ENCODE measurements around the gene APOBEC3F. TPM values are rescaled to one million over a fixed set of nuclear protein-coding genes. Genes with fewer than 3 reads are reported as not detected.
"Not testable (repeated sequence)": the region's sequence is repeated elsewhere in the genome, so short reads cannot be mapped to it uniquely, and the experiment has no call there.

APOBEC3F gene
- total RNA-seq = 10 to 100 TPM in 1 of 3 donors, 1 to 10 TPM in 2; 8.3 to 12.3 (median 8.7) TPM

DNA sequence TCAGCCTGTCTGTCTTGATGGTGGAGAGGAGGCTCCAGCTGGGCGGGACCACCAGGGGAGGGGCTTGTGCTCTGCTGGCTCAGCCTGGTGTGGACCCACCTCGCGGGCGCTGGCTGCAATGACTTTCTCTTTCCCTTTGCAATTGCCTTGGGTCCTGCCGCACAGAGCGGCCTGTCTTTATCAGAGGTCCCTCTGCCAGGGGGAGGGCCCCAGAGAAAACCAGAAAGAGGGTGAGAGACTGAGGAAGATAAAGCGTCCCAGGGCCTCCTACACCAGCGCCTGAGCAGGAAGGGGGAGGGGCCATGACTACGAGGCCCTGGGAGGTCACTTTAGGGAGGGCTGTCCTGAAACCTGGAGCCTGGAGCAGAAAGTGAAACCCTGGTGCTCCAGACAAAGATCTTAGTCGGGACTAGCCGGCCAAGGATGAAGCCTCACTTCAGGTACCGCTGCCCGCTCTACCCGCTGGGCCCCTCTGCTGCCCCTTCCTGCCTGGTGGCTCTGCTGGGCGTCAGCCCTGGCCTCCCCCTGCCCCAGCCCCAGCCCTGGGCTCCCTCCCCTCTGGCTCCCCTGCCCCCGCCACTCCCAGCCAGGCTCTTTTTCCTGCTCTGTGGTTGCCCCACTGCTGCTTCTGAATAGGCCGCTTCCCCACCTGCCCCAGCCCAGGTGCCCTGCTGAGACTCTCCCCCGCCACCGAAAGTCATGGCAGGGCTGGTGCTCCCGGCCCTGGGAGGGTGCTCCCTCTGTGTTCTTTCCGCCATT is at the start of gene APOBEC3F:
TSS of gene APOBEC3F (plus strand) at position 327 of the 759 bp plus-strand sequence. CDS start at position 424, 97 bp downstream.
- not testable (repeated sequence) for H3K36me3 Mint-ChIP-seq (ENCODE audit: insufficient read depth); H3K9me3 Mint-ChIP-seq; H3K27me3 Mint-ChIP-seq (ENCODE audit: low read depth)
- Mint-ChIP-seq H3K4me1 (ENCODE audit: low read depth) (peaks cover 48% of the 10 kb centered on the region), H3K4me3 (peak within 1 kb of the TSS; percentile 89)
- peak; percentile 64 for DNase-seq
- peak; percentile 92 to 97 for ATAC-seq

DNA sequence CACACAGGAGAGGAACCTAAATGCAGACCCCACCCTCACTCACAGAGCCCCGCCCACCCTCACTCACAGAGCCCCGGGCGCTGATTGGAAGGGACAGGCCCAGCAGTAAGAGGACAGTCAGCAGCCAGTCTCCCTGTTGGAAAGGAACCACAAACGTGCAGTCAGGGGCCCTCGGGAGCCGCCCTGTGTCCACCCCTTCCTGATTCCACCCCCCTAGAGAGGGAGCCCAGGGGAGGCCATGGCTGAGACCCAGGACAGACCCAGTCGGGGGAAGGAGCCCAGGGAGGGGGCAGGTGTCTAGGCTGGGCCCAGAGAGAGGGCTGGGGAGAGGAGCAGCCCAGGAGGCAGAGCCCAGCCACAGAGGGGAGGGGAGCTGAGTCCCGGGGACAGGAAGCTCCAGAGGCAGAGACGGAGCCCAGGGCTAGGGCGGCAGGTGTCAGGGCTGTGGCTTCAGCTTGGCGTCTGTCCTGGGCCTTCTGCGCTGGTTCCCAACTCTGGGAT is 47.7 kb upstream of the APOBEC3F start:
- not testable (repeated sequence) for H3K4me3 Mint-ChIP-seq; H3K9me3 Mint-ChIP-seq; H3K36me3 Mint-ChIP-seq (ENCODE audit: insufficient read depth); DNase-seq; H3K27me3 Mint-ChIP-seq (ENCODE audit: low read depth)
- peak; percentile 25 to 35 for ATAC-seq
- peaks cover 18% of the 10 kb centered on the region for H3K4me1 Mint-ChIP-seq (ENCODE audit: low read depth)

DNA sequence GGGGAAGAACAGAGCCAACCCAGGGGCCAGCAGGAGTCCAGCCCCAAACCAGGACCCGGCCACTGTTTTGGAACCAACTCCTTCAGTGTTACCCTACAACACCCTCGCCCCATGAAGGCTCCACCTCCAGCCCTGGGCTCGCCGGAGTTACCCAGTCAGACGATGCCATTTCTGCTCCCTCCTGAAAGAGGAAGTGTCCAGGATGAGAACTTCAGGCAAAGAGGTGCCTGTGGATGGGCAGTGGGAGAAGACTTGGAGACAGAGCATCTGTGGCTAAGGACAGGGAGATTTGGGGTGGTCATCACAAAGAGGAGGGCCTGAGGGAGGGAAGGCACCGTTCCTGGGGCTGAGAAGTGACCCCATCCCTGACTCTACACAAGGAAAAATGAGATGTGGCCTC is 44.6 kb upstream of the APOBEC3F start:
- Mint-ChIP-seq H3K36me3 (ENCODE audit: insufficient read depth) (no peaks in the 10 kb centered on the region), H3K4me3 (no peak overlapping the region), H3K9me3 (no peaks in the 10 kb centered on the region), H3K4me1 (ENCODE audit: low read depth) (no peaks in the 10 kb centered on the region), H3K27me3 (ENCODE audit: low read depth) (peaks cover 3% of the 10 kb centered on the region)
- no peak for ATAC-seq
- no peak for DNase-seq

DNA sequence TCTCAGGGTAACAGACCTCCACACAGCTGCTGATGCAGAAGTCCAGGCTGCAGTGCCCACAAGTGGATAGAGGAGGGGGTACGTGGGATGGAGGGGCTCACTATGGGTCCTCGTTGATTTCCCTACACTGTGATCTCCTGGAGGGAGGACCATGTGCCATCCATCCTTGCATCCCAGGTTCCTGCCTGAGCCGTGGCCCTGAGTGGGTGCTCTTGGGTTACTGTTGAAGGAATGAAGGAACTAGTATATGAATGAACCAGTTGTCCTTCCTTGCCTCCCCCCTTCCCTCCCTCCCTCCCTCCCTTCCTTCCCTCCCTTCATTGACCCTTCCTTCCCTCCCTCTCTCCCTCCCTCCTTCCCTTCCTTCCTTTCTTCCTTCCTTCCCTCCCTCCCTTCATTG is 43.1 kb upstream of the APOBEC3F start:
- DNase-seq (no peak), ATAC-seq (no peak)
- Mint-ChIP-seq H3K9me3 (no peaks in the 10 kb centered on the region), H3K27me3 (ENCODE audit: low read depth) (peaks cover 3% of the 10 kb centered on the region), H3K4me1 (ENCODE audit: low read depth) (no peaks in the 10 kb centered on the region), H3K36me3 (ENCODE audit: insufficient read depth) (no peaks in the 10 kb centered on the region), H3K4me3 (no peak overlapping the region)

DNA sequence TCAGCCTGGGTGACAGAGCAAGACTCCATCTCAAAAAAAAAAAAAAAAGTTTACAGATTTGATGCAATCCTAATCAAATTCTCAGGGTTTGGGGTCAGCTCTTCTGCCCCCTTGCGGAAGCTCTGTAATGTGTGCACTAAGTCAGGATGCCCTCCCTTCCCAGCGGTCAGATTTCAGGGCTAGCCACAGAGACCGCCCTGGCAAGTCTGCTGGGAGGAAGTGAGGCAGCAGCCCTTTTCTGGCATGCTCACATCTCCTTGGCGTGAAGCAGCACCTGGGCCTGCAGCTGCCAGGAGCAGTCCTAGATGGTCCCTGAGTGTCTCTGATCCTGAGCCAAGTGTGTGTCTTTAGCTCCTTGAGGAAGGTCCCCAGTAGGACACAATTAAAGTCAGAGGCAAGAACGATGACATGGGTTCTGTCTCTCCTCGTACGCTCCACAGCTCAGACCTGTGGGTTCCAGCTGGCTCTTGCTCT is 37.5 kb upstream of the APOBEC3F start:
- Mint-ChIP-seq H3K4me3 (no peak overlapping the region), H3K9me3 (no peaks in the 10 kb centered on the region), H3K27me3 (ENCODE audit: low read depth) (no peaks in the 10 kb centered on the region), H3K36me3 (ENCODE audit: insufficient read depth) (no peaks in the 10 kb centered on the region), H3K4me1 (ENCODE audit: low read depth) (peaks cover 10% of the 10 kb centered on the region)
- ATAC-seq (peak; percentile 88 to 92), DNase-seq (peak; percentile 65)

DNA sequence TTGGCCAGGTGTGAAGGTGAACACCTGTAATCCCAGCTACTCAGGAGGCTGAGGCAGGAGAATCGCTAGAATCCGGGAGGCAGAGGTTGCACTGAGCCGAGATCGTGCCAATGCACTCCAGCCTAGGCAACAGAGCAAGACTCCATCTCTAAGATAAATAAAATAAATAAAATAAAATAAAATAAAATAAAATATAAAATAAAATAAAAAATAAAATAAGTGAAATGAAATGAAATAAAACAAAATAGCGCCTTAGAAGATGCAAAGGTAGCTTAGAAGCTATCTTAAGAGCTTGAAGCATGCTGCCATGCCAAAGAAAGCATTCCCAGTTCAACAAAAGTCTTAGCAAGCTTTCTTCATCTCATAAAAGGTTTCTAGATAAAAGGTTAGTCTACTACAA is 33.5 kb upstream of the APOBEC3F start:
- H3K27me3 Mint-ChIP-seq (ENCODE audit: low read depth) = no peaks in the 10 kb centered on the region

DNA sequence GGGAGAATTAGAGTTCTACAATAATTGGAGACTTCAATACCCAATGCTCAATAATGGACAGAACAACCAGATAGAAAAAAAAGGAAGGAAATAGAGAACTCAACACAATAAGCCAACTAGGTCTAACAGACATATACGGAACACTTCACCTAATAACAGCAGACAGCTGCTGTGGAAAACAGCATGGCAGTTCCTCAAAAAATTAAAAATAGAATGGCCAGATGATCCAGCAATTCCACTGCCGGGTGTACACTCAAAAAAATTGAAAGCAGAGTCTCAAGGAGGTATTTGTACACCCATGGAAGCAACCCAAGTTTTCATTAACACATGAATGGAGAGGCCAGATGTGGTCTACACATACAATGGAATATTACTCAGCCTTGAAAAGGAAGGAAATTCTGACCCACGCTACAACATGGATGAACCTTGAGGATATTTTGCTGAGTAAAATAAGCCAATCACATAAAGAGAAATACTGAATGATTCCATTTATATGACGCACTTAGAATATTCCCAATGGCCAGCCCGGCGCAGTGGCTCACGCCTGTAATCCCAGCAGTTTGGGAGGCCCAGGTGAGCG is 32.3 kb upstream of the APOBEC3F start:
- not testable (repeated sequence) for H3K36me3 Mint-ChIP-seq (ENCODE audit: insufficient read depth); H3K9me3 Mint-ChIP-seq; DNase-seq; H3K4me3 Mint-ChIP-seq; ATAC-seq; H3K27me3 Mint-ChIP-seq (ENCODE audit: low read depth)
- H3K4me1 Mint-ChIP-seq (ENCODE audit: low read depth) = peaks cover 16% of the 10 kb centered on the region

More for the DNA sequence above, 33.5 kb upstream of the APOBEC3F start:
- ATAC-seq = no peak
- Mint-ChIP-seq H3K4me1 (ENCODE audit: low read depth) (peaks cover 14% of the 10 kb centered on the region), H3K9me3 (no peaks in the 10 kb centered on the region), H3K36me3 (ENCODE audit: insufficient read depth) (no peaks in the 10 kb centered on the region), H3K4me3 (no peak overlapping the region)
- DNase-seq = no peak

DNA sequence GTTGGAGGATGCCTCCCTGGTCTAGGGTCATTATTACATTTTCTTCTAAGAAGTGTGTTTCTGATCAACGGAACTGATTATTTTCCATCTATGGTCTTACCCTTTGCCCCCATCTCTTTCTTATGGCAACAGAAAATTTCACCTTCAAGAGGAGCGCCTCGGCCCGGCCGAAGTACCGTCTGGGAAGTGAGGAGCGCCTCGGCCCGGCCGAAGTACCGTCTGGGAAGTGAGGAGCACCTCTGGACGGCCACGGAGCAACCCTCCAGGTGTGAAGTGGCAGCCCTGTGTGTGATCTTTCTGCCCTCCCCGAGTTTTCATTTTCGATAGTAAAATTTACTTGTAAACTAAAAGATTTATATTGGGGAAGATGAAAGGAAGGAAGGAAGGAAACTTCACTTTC is 29.7 kb upstream of the APOBEC3F start:
- Mint-ChIP-seq H3K36me3 (ENCODE audit: insufficient read depth) (no peaks in the 10 kb centered on the region), H3K9me3 (no peaks in the 10 kb centered on the region), H3K4me1 (ENCODE audit: low read depth) (peaks cover 31% of the 10 kb centered on the region), H3K4me3 (no peak overlapping the region), H3K27me3 (ENCODE audit: low read depth) (no peaks in the 10 kb centered on the region)
- no peak for DNase-seq
- ATAC-seq = no peak

DNA sequence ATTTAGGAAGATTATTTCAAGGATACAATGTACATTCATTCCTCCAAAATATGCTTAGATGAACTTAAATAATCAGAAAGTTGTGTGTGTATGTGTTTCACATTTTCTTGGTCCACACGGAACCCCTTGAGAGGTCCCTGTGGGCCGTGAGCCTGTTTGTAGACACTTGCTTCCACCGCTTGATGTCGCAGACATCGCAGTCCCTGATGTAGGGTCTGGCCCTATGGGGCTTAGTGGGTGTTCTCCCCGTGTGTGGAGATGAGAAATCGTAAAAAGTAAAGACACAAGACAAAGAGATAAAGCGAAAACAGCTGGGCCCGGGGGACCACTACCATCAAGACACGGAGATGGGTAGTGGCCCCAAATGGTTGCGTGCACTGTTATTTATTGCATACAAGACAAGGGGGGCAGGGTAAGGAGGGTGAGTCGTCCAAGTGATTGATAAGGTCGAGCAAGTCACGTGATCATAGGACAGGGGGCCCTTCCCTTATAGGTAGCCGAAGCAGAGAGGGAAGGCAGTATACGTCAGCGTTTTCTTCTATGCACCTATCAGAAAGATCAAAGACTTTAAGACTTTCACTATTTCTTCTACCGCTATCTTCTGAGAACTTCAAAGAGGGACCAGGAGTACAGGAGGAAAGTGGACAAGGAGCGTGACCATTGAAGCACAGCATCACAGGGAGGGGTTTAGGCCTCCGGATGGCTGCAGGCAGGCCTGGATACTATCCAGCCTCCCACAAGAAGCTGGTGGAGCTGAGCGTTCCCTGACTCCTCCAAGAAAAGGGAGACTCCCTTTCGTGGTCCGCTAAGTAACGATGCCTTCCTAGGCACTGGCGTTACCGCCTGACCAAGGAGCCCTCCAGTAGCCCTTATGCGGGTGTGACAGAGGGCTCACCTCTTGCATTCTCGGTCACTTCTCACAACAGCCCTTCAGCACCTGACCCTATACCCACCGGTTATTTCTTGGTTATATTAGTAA is 27.8 kb upstream of the APOBEC3F start:
- H3K27me3 Mint-ChIP-seq (ENCODE audit: low read depth) = no peaks in the 10 kb centered on the region
- H3K4me3 Mint-ChIP-seq = peak overlapping the region; percentile 46
- peaks cover 40% of the 10 kb centered on the region for H3K4me1 Mint-ChIP-seq (ENCODE audit: low read depth)
- H3K9me3 Mint-ChIP-seq = no peaks in the 10 kb centered on the region
- ATAC-seq (no peak), DNase-seq (no peak)
- no peaks in the 10 kb centered on the region for H3K36me3 Mint-ChIP-seq (ENCODE audit: insufficient read depth)

DNA sequence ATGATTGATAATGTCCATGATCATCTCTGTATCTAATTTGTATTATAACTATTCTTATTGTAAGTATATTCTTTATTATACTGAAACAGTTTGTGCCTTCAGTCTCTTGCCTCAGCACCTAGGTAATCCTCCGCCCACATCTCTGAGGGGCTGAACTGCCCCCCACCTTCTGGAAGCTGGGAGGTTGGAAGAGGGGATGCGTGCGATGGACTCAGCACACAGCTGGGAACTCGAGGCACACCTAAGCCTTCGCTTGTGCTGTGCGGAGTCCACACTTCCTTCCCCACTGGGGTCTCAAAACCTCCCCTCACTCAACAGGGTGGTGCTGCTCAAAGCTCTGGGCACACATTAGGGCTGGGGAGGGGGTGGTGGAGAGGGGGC is 27.1 kb upstream of the APOBEC3F start:
- Mint-ChIP-seq H3K4me1 (ENCODE audit: low read depth) (peaks cover 43% of the 10 kb centered on the region), H3K4me3 (peak overlapping the region; percentile 96)
- H3K27me3 Mint-ChIP-seq (ENCODE audit: low read depth); H3K9me3 Mint-ChIP-seq; H3K36me3 Mint-ChIP-seq (ENCODE audit: insufficient read depth); DNase-seq: not testable (repeated sequence)
- peak in 1 of 2 donors; percentile 6 for ATAC-seq

DNA sequence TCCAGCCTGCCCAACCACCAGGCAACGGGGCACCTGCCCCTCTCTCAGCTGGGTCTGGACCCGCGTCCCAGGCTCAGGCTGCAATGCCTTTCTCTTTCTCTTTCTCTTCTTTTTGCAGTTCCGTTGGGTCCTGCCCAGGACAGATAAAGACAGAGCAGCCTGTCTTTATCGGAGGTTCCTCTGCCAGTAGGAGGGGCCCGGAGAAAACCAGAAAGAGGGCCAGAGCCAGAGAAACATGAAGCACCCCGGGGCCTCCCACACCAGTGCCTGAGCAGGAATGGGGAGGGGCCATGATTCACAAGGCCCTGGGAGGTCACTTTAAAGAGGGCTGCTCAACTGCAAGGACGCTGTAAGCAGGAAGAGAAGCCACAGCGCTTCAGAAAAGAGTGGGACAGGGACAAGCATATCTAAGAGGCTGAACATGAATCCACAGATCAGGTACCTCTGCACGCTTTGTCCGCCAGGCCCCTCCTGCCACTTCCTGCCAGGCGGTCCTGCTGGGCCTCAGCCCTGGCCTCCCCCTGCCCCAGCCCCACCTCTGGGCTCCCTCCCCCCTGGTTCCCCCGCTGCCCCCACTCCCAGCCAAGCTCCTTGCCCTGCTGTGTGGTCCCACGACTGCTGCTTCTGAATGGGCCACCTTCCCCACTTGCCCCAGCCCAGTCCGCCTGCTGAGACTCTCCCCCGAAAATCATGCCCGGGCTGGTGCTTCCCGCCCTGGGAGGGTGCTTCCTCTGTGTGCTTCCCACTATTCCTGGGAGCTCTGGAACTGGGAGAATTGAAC is 26.5 kb upstream of the APOBEC3F start, which contains the start of gene APOBEC3C:
TSS of gene APOBEC3C (plus strand) at position 316 of the 781 bp plus-strand sequence. CDS start at position 422, 106 bp downstream.
- Mint-ChIP-seq H3K4me1 (ENCODE audit: low read depth) (peaks cover 43% of the 10 kb centered on the region), H3K9me3 (no peaks in the 10 kb centered on the region), H3K27me3 (ENCODE audit: low read depth) (no peaks in the 10 kb centered on the region), H3K36me3 (ENCODE audit: insufficient read depth) (peaks cover 2% of the 10 kb centered on the region), H3K4me3 (peak within 1 kb of the TSS; percentile 96)
- peak; percentile 70 for DNase-seq
- ATAC-seq = peak; percentile 96

DNA sequence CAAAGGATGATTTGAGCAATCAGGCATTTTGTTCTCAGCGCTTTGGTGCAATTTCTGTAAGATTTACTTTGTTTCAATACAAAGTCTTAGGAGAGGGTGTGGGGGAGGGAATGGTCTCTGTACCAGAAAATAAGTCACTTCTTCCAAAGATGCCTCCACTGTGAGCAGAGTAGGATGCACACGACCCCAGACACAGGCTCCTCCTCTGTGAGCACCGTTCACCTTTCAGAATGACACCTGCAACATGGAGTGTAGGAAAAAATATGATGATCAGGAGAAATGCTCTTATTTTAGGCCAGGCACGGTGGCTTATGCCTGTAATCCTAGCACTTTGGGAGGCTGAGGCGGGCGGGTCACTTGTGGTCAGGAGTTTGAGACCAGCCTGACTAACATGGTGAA is 25.9 kb upstream of the APOBEC3F start:
- H3K9me3 Mint-ChIP-seq; H3K27me3 Mint-ChIP-seq (ENCODE audit: low read depth); DNase-seq; H3K36me3 Mint-ChIP-seq (ENCODE audit: insufficient read depth): not testable (repeated sequence)
- Mint-ChIP-seq H3K4me1 (ENCODE audit: low read depth) (peaks cover 46% of the 10 kb centered on the region), H3K4me3 (peak overlapping the region; percentile 96)
- peak; percentile 33 to 39 for ATAC-seq

DNA sequence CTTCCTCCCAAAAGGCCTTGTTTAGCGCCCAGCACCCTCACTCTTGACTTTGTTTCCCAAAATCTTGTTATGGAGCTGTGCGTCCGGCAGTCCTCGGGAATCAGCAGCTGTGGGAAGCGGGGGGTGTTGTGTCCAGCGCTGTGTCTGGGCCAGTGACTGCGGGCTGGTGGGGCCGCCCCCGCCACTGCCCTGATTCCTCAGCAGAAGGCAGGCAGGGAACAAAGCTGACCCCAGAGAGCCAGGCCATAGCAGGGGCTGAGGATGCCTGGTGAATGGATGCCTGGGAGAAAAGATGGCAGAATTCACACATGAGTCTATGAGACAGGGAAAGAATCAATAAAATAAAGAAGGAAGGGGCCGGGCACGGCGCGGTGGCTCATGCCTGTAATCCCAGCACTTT is 24.1 kb upstream of the APOBEC3F start:
- Mint-ChIP-seq H3K27me3 (ENCODE audit: low read depth) (no peaks in the 10 kb centered on the region), H3K4me1 (ENCODE audit: low read depth) (peaks cover 47% of the 10 kb centered on the region), H3K4me3 (no peak overlapping the region), H3K36me3 (ENCODE audit: insufficient read depth) (peaks cover 5% of the 10 kb centered on the region), H3K9me3 (no peaks in the 10 kb centered on the region)
- DNase-seq (no peak), ATAC-seq (no peak)

All from activated T-cell treated with anti-CD3 and anti-CD28 coated beads, Interleukin-2, amount 50 U/mL, for 4 hours (primary cell).